Astrocyte of the spinal cord (primary cell): ENCODE results near the gene SYCP2.

Source experiments
- DNase-seq: peaks from one replicate; pipeline ENCODE4 v3.0.0; 2011; ENCODE audit warnings: low read depth, low spot score
- H3K4me3 ChIP-seq: 2 replicates; pipeline ENCODE4 v1.5.1; 2011; ENCODE audit warnings: low read depth, mild to moderate bottlenecking, low read length, moderate library complexity
- CTCF ChIP-seq: IDR thresholded peaks from 2 replicates; pipeline ENCODE4 v1.5.1; 2012; ENCODE audit warnings: low read depth, mild to moderate bottlenecking, low read length, inconsistent platforms
- in situ Hi-C: cut with HindIII; loops from 2 replicates; pipeline ENCODE4 v1.10.0; 2017; ENCODE audit warnings: low sequenced_read_pairs

Gene SYCP2

GRCh38 chr20:59850018-59850641 lies 83.3 kb downstream of the SYCP2 start:
- peak; percentile 58 for TF ChIP-seq CTCF
- DNase-seq, result peak; percentile 58
- in situ Hi-C loops, result no loop called here
- H3K4me3 ChIP-seq, result no peak overlapping the region

GRCh38 chr20:59848182-59848581 lies 85.3 kb downstream of the SYCP2 start:
- no peak for TF ChIP-seq CTCF
- in situ Hi-C loops, result no loop called here
- DNase-seq, result no peak
- no peak overlapping the region for H3K4me3 ChIP-seq

- no peak for DNase-seq
- in situ Hi-C loops, result no loop called here
- no peak overlapping the region for H3K4me3 ChIP-seq
These were observed 88.0 kb downstream of the SYCP2 start for GRCh38 chr20:59845472-59845871.

GRCh38 chr20:59839400-59839799 lies 94.0 kb downstream of the SYCP2 start:
- no peak for TF ChIP-seq CTCF
- in situ Hi-C loops, result no loop called here
- no peak overlapping the region for H3K4me3 ChIP-seq
- DNase-seq, result no peak

More at GRCh38 chr20:59845472-59845871, 88.0 kb downstream of the SYCP2 start:
- TF ChIP-seq CTCF, result no peak

- no peak for DNase-seq
- in situ Hi-C loops, result no loop called here
- TF ChIP-seq CTCF, result no peak
- no peak overlapping the region for H3K4me3 ChIP-seq
These were observed 95.6 kb downstream of the SYCP2 start for GRCh38 chr20:59837623-59838394.

GRCh38 chr20:59836767-59837166 lies 96.7 kb downstream of the SYCP2 start:
- no peak for DNase-seq
- H3K4me3 ChIP-seq, result no peak overlapping the region
- no peak for TF ChIP-seq CTCF
- in situ Hi-C loops, result no loop called here
